HepG2 (cell line): ENCODE results near the gene DAGLB. TPM values are rescaled to one million over a fixed set of nuclear protein-coding genes. Genes with fewer than 3 reads are reported as not detected.

Experiments used
- CEBPB ChIP-seq: IDR thresholded peaks from 2 replicates; pipeline ENCODE4 v1.6.1; 2011; ENCODE audit warnings: low read depth, low read length, improper control_type of control experiment, borderline replicate concordance
- GPBP1L1 ChIP-seq: sonication (generic); formaldehyde crosslinking; IDR thresholded peaks from 2 replicates; pipeline ENCODE4 v1.5.0; 2020; ENCODE audit warnings: mild to moderate bottlenecking, missing genetic modification reagents
- HMGXB3 ChIP-seq: sonication (generic); formaldehyde crosslinking; IDR thresholded peaks from 2 replicates; pipeline ENCODE4 v1.4.0; 2020; ENCODE audit warnings: missing genetic modification reagents, borderline replicate concordance
- LCORL ChIP-seq, 2 experiments: fragments of 450-650 bp in 1 of 2; sonication (generic) in 1 of 2; formaldehyde crosslinking in 1 of 2; IDR thresholded peaks; 2 replicates each; pipeline versions ENCODE4 v1.5.0 to v1.6.1; 2017 to 2020; ENCODE audit warnings: antibody characterized with exemption in 1 of 2, missing genetic modification reagents in 1 of 2
- MTF1 ChIP-seq: sonication (generic); formaldehyde crosslinking; IDR thresholded peaks from 2 replicates; pipeline ENCODE4 v1.5.0; 2020; ENCODE audit warnings: missing genetic modification reagents
- NPAS2 ChIP-seq: sonication (generic); formaldehyde crosslinking; IDR thresholded peaks from 2 replicates; pipeline ENCODE4 v1.8.0; 2022; ENCODE audit warnings: mild to moderate bottlenecking, missing genetic modification reagents, borderline replicate concordance
- PAWR ChIP-seq: sonication (generic); formaldehyde crosslinking; IDR thresholded peaks from 2 replicates; pipeline ENCODE4 v1.4.0; 2020; ENCODE audit warnings: missing genetic modification reagents, mild to moderate bottlenecking, borderline replicate concordance
- PREB ChIP-seq: sonication (generic); formaldehyde crosslinking; IDR thresholded peaks from 2 replicates; pipeline ENCODE4 v1.4.0; 2020; ENCODE audit warnings: missing genetic modification reagents
- SRSF9 ChIP-seq: fragments of 200-400 bp; formaldehyde crosslinking; IDR thresholded peaks from 2 replicates; pipeline ENCODE4 v1.6.1; 2018; ENCODE audit warnings: borderline replicate concordance, mild to moderate bottlenecking, low read depth, low read length; ENCODE audit not compliant: insufficient read depth, poor library complexity, severe bottlenecking
- TRAFD1 ChIP-seq: sonication (generic); formaldehyde crosslinking; IDR thresholded peaks from 2 replicates; pipeline ENCODE4 v1.5.1; 2020; ENCODE audit warnings: missing genetic modification reagents, mild to moderate bottlenecking, borderline replicate concordance
- ZFAT ChIP-seq: sonication (generic); formaldehyde crosslinking; conservative IDR thresholded peaks from 2 replicates; pipeline ENCODE4 v1.8.1; 2023; ENCODE audit warnings: missing genetic modification reagents, inconsistent platforms
- ZNF20 ChIP-seq: sonication (generic); formaldehyde crosslinking; IDR thresholded peaks from 2 replicates; pipeline ENCODE4 v1.4.0; 2020; ENCODE audit warnings: mild to moderate bottlenecking, moderate library complexity, missing genetic modification reagents
- ZNF224 ChIP-seq: sonication (generic); formaldehyde crosslinking; IDR thresholded peaks from 2 replicates; pipeline ENCODE4 v1.5.0; 2020; ENCODE audit warnings: mild to moderate bottlenecking, missing genetic modification reagents
- ZNF333 ChIP-seq: sonication (generic); formaldehyde crosslinking; IDR thresholded peaks from 2 replicates; pipeline ENCODE4 v1.4.0; 2020; ENCODE audit warnings: mild to moderate bottlenecking, missing genetic modification reagents, borderline replicate concordance
- ZNF513 ChIP-seq: sonication (generic); formaldehyde crosslinking; conservative IDR thresholded peaks from 2 replicates; pipeline ENCODE4 v1.5.0; 2020; ENCODE audit warnings: missing genetic modification reagents
- ZNF768 ChIP-seq: sonication (generic); formaldehyde crosslinking; IDR thresholded peaks from 2 replicates; pipeline ENCODE4 v1.4.0; 2020; ENCODE audit warnings: missing genetic modification reagents
- ZSCAN22 ChIP-seq: sonication (generic); formaldehyde crosslinking; IDR thresholded peaks from 2 replicates; pipeline ENCODE4 v1.4.0; 2020; ENCODE audit warnings: mild to moderate bottlenecking, missing genetic modification reagents
- polyA plus RNA-seq, 8 experiments: library from polyadenylated mRNA; depleted of rRNA in 3 of 8; stranded (reverse) in 7 of 8; unstranded in 1 of 8; fragments of >200 nt; fragmentation: Illumina TruSeq in 4 of 8; extraction: Trizol in 4 of 8; gene quantifications; 2 replicates each; pipeline versions ENCODE4 v1.2.1 to v1.2.3, GENCODE V29; 2011 to 2016; ENCODE audit warnings: low read depth in 4 of 8, missing spikeins in 1 of 8, mixed read lengths in 1 of 8; ENCODE audit not compliant: insufficient read depth in 1 of 8
- total RNA-seq, 5 experiments: library from RNA; depleted of rRNA; stranded (reverse); fragments of >200 nt; fragmentation: Illumina TruSeq; extraction: Trizol; gene quantifications; 2 replicates each; pipeline ENCODE4 v1.2.3, GENCODE V29; 2016; ENCODE audit warnings: low read depth in 1 of 5

DAGLB gene
- total and polyA plus RNA-seq, 2 of the 13 experiments (the other 11 are each of a cell fraction or from before 2014, with no cell fraction given), result 7.9 to 9.8 TPM

- no peak for TF ChIP-seq HMGXB3 (CRISPR knock-in tag)
- TF ChIP-seq LCORL (IDR thresholded peaks at IDR 0.05), result no peak
- peak; percentile 67 for TF ChIP-seq LCORL (CRISPR knock-in tag; IDR thresholded peaks at IDR 0.05)
- TF ChIP-seq NPAS2, result no peak
- no peak for TF ChIP-seq ZFAT (CRISPR knock-in tag)
- no peak for TF ChIP-seq SRSF9
- TF ChIP-seq ZNF333 (CRISPR knock-in tag), result no peak
- TF ChIP-seq ZNF768, result no peak
- TF ChIP-seq PREB (CRISPR knock-in tag), result no peak
- no peak for TF ChIP-seq ZNF20
- no peak for TF ChIP-seq ZSCAN22 (CRISPR knock-in tag)
- TF ChIP-seq CEBPB, result no peak
- TF ChIP-seq PAWR (CRISPR knock-in tag), result no peak
- TF ChIP-seq ZNF513, result no peak
- no peak for TF ChIP-seq TRAFD1
- no peak for TF ChIP-seq MTF1 (CRISPR knock-in tag)
- TF ChIP-seq GPBP1L1, result no peak
- TF ChIP-seq ZNF224, result no peak
These were observed 70.9 kb downstream of the DAGLB start (continued) for GRCh38 chr7:6376820-6377219.
